SH-SY5Y (cell line): Measurements from ENCODE around the gene REX1BD.

Source experiments
- GATA2 ChIP-seq: IDR thresholded peaks from 2 replicates; pipeline ENCODE4 v1.6.1; 2011; ENCODE audit warnings: mild to moderate bottlenecking, low read depth, low read length
- GATA3 ChIP-seq: IDR thresholded peaks from 2 replicates; pipeline ENCODE4 v1.6.1; 2011; ENCODE audit warnings: low read depth, mild to moderate bottlenecking, low read length, moderate library complexity

Gene REX1BD

DNA sequence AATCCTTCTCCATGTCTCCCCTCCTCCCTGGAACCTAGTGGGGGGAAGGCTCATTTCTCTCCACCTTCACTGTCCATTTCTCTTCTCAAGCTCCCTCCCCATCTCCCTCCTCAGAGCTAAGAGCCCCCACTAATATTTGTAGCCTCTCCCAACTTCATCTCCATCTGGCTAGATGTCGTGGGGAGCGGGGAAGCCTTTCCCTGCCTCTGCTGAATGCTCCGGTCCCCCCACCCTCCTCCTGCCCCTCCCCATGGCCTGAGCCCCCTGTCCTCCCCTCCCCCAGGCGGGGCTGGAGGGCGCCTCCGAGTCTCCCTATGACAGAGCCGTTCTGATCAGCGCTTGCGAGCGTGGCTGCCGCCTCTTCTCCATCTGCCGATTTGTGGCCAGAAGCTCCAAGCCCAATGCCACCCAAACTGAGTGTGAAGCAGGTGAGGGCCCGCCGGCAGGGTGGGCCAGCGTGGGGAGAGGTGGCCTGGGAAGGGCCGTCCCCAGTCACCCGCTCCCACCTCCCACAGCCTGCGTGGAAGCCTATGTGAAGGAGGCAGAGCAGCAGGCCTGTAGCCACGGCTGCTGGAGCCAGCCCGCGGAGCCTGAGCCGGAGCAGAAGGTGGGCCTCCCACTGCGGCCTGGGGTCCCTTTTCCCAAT lies 25.1 kb downstream of the REX1BD start:
- TF ChIP-seq GATA3 (no peak), GATA2 (no peak)

DNA sequence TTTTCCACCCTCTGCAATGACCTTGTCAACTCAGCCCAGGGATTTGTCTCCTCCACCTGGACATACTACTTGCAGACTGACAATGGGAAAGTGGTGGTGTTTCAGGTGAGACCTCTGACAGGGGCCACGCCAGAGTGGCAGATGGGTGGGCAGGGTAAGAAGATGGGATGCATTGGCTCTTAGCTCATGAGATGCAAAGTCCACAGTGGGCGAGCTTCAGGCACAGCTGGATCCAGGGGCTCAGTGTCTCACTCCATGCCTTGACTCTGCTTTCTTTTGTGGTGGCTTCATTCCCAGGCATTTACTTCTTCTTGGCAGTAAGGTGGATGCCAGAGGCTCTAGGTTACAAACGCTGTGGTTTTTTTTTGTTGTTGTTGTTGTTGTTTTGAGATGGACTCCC lies 27.4 kb downstream of the REX1BD start:
- TF ChIP-seq GATA2: no peak
- no peak for TF ChIP-seq GATA3

DNA sequence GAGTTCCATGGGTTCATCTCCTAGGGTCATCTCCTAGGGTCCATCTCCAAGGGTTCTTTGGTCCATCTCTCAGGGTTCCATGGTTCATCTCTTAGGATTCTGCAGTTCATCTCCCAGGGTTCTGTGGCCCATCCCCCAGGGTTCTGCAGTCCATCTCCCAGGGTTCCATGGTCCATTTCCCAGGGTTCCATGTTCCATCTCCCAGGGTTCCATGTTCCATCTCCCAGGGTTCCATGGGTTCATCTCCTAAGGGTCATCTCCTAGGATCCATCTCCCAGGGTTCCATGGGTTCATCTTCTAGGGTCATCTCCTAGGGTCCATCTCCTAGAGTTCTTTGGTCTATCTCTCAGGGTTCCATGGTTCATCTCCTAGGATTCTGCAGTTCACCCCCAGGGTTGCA lies 29.0 kb downstream of the REX1BD start:
- TF ChIP-seq GATA3 (no peak), GATA2 (no peak)

- TF ChIP-seq GATA3 (no peak), GATA2 (no peak)
These were observed 29.6 kb downstream of the REX1BD start for GRCh38 chr19:18618236-18618635.

- TF ChIP-seq GATA3 (no peak), GATA2 (no peak)
These were observed 31.7 kb downstream of the REX1BD start for GRCh38 chr19:18620311-18620710.

DNA sequence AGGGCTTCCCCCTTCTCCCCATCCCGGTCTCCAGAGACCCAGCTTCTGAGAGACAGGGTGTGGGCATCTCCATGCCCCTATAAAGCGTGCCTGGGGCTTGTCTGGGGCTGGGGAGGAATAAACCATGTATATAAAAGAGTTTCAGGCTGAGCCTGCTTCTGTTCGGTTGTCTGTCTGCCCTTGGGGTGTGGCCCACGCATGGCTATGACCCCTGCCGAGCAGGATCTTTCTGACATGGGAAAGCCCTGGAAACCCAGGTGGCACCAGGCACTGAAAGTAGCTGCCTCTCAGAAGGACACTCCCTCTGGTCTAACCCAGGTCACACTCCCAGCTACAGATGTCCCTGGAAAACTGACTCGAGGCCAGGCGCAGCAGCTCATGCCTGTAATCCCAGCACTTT lies 32.3 kb downstream of the REX1BD start:
- no peak for TF ChIP-seq GATA2
- TF ChIP-seq GATA3: no peak

DNA sequence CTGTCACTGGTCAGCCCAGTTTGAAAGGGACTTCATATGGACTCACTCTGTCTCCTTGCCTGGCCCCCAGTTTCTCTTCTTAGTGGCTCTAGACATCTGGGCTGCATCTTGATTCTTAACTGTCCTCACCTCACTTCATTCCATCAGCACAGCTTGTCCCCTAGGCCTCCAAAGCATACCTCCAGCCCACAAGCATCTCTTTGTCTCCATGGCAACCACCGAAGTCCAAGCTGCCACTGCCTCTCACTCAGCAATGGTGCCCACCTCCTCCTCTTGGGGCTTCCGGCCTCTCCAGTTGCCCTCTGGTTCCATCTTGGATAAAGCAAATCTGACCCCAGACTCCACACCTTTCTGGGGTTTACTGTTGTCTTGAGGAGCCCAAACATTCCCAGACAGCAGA lies 38.3 kb downstream of the REX1BD start:
- TF ChIP-seq GATA3: no peak
- TF ChIP-seq GATA2: no peak

DNA sequence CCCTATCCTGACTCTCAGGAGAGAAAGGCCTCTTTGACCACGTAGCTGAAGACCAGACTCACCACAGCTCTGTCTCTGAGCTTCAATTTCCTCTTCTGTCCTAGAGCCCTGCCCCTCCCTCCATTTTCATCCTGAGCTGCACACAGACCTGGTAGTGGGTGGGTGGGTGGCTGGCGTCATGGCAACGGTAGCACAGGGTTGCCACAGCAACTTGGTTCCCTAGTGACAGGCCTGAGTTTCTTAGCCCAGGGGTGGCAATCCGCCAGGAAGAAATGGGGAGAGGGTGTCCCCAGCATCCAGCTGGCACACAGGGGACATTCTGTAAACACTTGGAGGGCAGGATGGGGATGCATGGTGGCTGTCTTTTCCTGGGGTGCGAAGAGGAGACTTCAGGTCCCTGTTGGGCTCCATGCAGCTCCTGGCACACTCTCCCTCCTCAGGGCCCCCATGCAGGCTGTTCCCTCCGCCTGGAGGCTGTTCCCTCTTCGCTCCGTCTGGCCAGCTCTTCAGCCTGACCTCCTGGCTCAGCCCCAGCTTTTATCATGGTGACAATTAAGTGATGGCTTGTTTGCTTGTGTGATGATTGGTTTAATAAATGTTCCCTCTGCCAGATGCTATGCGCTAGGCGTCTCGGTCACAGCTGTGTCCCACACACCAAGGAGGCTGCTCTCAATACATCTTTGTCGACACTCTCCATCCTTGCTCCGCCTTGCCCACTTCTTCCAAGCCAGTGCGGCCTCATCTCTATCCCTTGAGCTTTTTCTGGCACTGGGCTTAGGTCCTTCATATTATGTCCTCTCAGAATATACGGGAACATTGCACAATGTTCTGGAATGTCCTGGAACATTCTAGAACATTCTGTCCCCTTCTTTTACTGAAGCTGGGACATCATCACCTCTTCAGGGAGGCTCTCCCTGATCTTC lies 40.8 kb downstream of the REX1BD start:
- TF ChIP-seq GATA2 (no peak), GATA3 (no peak)

- TF ChIP-seq GATA3: no peak
- no peak for TF ChIP-seq GATA2
These were observed 44.7 kb downstream of the REX1BD start for GRCh38 chr19:18633321-18633720.

DNA sequence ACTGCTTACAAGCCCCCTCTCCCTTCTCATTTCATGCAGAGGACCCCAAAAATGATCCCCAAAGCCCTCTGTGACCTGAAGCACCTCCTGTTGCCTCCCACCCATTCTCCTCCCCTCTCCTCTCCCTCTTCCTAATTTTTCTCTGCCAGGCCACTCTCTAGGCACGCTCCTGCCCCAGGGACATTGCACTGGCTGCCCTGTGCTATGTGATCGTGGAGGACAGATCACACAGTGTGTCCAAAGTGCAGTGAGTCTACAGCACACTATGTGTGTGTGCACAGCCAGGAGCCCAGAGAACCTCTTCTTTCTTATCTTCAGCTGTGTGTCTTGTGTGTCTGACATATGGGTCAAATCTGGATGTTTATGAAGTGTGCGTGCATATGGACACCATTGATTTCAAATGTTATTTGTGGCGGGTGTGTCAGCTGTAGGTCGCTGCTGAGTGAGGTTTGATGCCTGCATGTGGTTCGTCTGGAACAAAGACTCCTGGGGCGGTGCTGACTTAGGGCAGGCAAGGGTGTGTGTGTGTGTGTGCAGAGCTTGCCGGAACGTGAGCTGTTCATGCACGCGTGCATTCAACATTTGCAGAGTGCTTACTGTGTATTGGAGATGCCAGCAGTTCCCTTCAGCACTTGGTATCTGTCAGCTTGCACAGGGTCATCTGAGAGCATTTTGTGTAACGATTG lies 46.2 kb downstream of the REX1BD start:
- TF ChIP-seq GATA2: no peak
- no peak for TF ChIP-seq GATA3

DNA sequence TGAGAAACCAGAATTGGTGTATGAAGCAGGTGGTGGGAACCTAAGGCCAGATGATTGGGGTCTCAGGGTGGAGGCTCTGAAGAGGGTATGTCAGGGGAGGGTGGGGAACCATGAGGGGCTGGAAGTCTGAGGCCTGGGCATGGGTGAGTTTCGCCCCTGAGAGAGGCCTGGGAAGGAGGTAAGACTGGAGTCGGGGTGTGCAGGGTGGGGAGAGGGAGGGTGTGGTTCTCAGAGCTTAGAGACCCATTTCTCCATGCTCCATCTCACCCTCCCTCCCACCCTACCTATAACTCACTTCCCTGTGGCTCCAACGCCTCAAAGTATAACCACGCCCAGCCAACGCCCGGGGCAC lies 47.2 kb downstream of the REX1BD start:
- no peak for TF ChIP-seq GATA2
- no peak for TF ChIP-seq GATA3

DNA sequence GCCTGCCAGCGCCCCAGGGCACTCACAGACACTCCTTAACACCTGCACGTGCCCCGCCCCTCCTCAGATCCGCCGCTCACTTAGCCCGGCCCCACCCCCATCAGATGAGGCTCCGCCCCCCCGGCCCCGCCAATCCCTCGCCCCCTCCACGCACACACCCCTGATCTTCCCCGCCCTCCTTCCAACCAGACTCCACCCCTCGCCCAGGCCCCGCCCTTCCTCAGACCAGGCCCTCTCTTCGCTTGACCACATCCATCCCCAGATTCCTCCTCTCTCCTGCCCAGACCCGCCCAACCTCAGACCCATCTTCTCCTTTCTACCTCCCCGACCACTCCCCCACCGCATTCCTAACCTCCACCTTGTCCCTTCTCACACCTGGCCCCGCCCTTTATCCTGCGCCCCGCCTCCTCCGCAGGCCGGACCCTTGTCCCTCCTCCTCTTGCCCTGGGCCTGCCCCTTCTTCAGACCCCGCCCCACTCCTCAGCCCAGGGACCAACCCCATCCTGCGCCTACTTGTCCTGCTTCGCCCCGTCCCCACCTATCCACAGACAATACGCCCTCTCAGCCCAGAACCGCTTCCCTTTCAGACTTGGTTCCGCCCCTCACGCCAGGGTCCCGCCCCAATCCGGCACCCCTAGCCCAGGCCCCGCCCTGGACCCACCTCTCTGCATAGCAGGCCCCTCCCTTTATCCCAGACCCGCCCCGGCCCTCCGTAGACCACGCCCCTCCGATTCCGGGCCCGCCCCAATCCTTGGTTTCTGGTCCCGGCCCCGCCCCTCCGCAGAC lies 47.8 kb downstream of the REX1BD start:
- no peak for TF ChIP-seq GATA3
- no peak for TF ChIP-seq GATA2

GRCh38 chr19:18636969-18637629 lies 48.5 kb downstream of the REX1BD start, which contains the start of gene KLHL26:
KLHL26 (plus strand) TSS chr19:18637028; CDS start chr19:18637055, 27 bp downstream.
- TF ChIP-seq GATA2: no peak
- TF ChIP-seq GATA3: no peak
